ENCODE data around the gene LTA.

- TF ChIP-seq CTCF (IDR thresholded peaks at IDR 0.05) (no peak), EZH2 (IDR thresholded peaks at IDR 0.05; ENCODE audit: borderline replicate concordance, insufficient read depth, low read depth, low read length, poor library complexity, severe bottlenecking) (no peak)
These were observed 7.7 kb downstream of the LTA start for GRCh38 chr6:31579546-31580437.

All from B cell (primary cell).